ENCODE data around the gene EPB41L3. TPM values are rescaled to one million over a fixed set of nuclear protein-coding genes. Genes with fewer than 3 reads are reported as not detected.

Gene EPB41L3
- total and polyA plus RNA-seq, 2 experiments from 2014 or later = 8.0 to 11.7 TPM

- TF ChIP-seq REST (IDR thresholded peaks at IDR 0.05; ENCODE audit: unreplicated experiment) (no peak), POLR2AphosphoS5 (IDR thresholded peaks at IDR 0.05; ENCODE audit: low read depth) (no peak), CTCF (conservative IDR thresholded peaks at IDR 0.05; ENCODE audit: low read depth in 2 of 2) (no peak), ETS1 (IDR thresholded peaks at IDR 0.05) (no peak), ZNF331 (CRISPR knock-in tag; IDR thresholded peaks at IDR 0.05; ENCODE audit: low read depth) (no peak), ZNF114 (CRISPR knock-in tag; IDR thresholded peaks at IDR 0.05) (no peak)
These were observed 59.3 kb downstream of the EPB41L3 start (continued) for GRCh38 chr18:5484526-5484925.

GRCh38 chr18:5481621-5482020, 62.2 kb downstream of the EPB41L3 start:
- H3K79me2 ChIP-seq (replicated peaks; ENCODE audit: insufficient read depth) = no peaks in the 10 kb centered on the region
- H3K9me2 ChIP-seq (ENCODE audit: insufficient read depth) = no peaks in the 10 kb centered on the region
- Mint-ChIP-seq H3K4me1 (peaks cover 35% of the 10 kb centered on the region; the same call in 2 of the 3 replicates), H3K36me3 (ENCODE audit: low read depth) (peaks cover 10% of the 10 kb centered on the region; the same call in 2 of the 3 replicates), H3K9me3 (peaks cover 3% of the 10 kb centered on the region; the same call in 2 of the 3 replicates), H3K27ac (no peak overlapping the region), H3K4me3 (no peak overlapping the region), H3K27me3 (ENCODE audit: insufficient read depth, low read depth, poor library complexity) (no peaks in the 10 kb centered on the region)
- no peaks in the 10 kb centered on the region for H3K27me3 ChIP-seq (ENCODE audit: insufficient read depth)
- no peak overlapping the region for H3K4me3 ChIP-seq
- no peak overlapping the region for H3K27ac ChIP-seq (ENCODE audit: low read depth)
- DNase-seq (ENCODE audit: low spot score) (no peak), ATAC-seq (no peak; the same call in 2 of the 3 replicates)
- H3F3A ChIP-seq (replicated peaks; ENCODE audit: low read depth) = no peaks in the 10 kb centered on the region
- H4K20me1 ChIP-seq (replicated peaks; ENCODE audit: insufficient read depth) = no peaks in the 10 kb centered on the region
- H3K36me3 ChIP-seq (ENCODE audit: insufficient read depth) = no peaks in the 10 kb centered on the region
- peaks cover 20% of the 10 kb centered on the region for H3K4me1 ChIP-seq (ENCODE audit: insufficient read depth)
- H3K4me2 ChIP-seq = no peak overlapping the region
- no peak overlapping the region for H2AFZ ChIP-seq
- TF ChIP-seq JUNB (IDR thresholded peaks at IDR 0.05; ENCODE audit: unreplicated experiment) = no peak
- no peak for TF ChIP-seq STAT1 (IDR thresholded peaks at IDR 0.05; ENCODE audit: unreplicated experiment)
- no peak for TF ChIP-seq ZNF331 (CRISPR knock-in tag; IDR thresholded peaks at IDR 0.05; ENCODE audit: low read depth)
- TF ChIP-seq REST (IDR thresholded peaks at IDR 0.05; ENCODE audit: unreplicated experiment) = no peak
- no peak for TF ChIP-seq EZH2phosphoT487 (IDR thresholded peaks at IDR 0.05; ENCODE audit: unreplicated experiment)
- no peak for TF ChIP-seq NANOG (IDR thresholded peaks at IDR 0.05; ENCODE audit: borderline replicate concordance)
